Neuronal stem cell (in vitro differentiated cells): ENCODE measurements around the gene LUZP4.
"Not testable (repeated sequence)": the region's sequence is repeated elsewhere in the genome, so short reads cannot be mapped to it uniquely, and the experiment has no call there.

ENCODE experiments used
- DNase-seq: peaks from one replicate; pipeline ENCODE4 v3.0.0-alpha.2; 2013; ENCODE audit warnings: low spot score
- H2AFZ ChIP-seq: one replicate; pipeline ENCODE4 v1.6.1; 2013; ENCODE audit warnings: mild to moderate bottlenecking, low read length, inconsistent platforms
- H2AK5ac ChIP-seq: 2 replicates; pipeline ENCODE4 v1.6.1; 2013; ENCODE audit warnings: low read depth, mild to moderate bottlenecking, inconsistent platforms, low read length, moderate library complexity, mixed read lengths
- H2BK120ac ChIP-seq: 2 replicates; pipeline ENCODE4 v1.6.1; 2013; ENCODE audit warnings: low read depth, mild to moderate bottlenecking, inconsistent platforms, low read length, moderate library complexity, mixed read lengths
- H2BK12ac ChIP-seq: one replicate; pipeline ENCODE4 v1.6.1; 2013; ENCODE audit warnings: low read length, inconsistent platforms
- H2BK15ac ChIP-seq: 2 replicates; pipeline ENCODE4 v1.6.1; 2013; ENCODE audit warnings: mild to moderate bottlenecking, low read length, inconsistent platforms, mixed read lengths
- H2BK5ac ChIP-seq: one replicate; pipeline ENCODE4 v1.6.1; 2013; ENCODE audit warnings: inconsistent platforms, mild to moderate bottlenecking, low read length, moderate library complexity
- H3K14ac ChIP-seq: one replicate; pipeline ENCODE4 v1.6.1; 2013; ENCODE audit warnings: low read length, inconsistent platforms
- H3K18ac ChIP-seq: 2 replicates; pipeline ENCODE4 v1.6.1; 2013; ENCODE audit warnings: low read length, inconsistent platforms
- H3K23ac ChIP-seq: 2 replicates; pipeline ENCODE4 v1.6.1; 2013; ENCODE audit warnings: low read depth, mild to moderate bottlenecking, mixed read lengths, low read length, inconsistent platforms; ENCODE audit not compliant: poor library complexity
- H3K27ac ChIP-seq: replicated peaks from 3 replicates; pipeline ENCODE4 v1.5.1; 2013; ENCODE audit warnings: low read length, inconsistent platforms
- H3K27me3 ChIP-seq, 3 experiments: 2 replicates each; pipeline ENCODE4 v1.6.1; 2013; ENCODE audit warnings: low read length in 3 of 3, mild to moderate bottlenecking in 2 of 3, inconsistent platforms in 1 of 3, low read depth in 1 of 3, mixed read lengths in 1 of 3, moderate library complexity in 1 of 3; ENCODE audit not compliant: control insufficient read depth in 3 of 3, insufficient read depth in 3 of 3
- H3K36me3 ChIP-seq, 2 donors: replicated peaks in 1 of 2; 2 replicates each; pipeline ENCODE4 v1.6.1; 2013; ENCODE audit warnings: low read length in 2 of 2; ENCODE audit not compliant: control insufficient read depth in 2 of 2, insufficient read depth in 2 of 2
- H3K4ac ChIP-seq: 2 replicates; pipeline ENCODE4 v1.6.1; 2013; ENCODE audit warnings: inconsistent platforms, mild to moderate bottlenecking, low read length, moderate library complexity
- H3K4me1 ChIP-seq, 2 donors: 1 replicate in 1 of 2; 2 replicates in 1 of 2; pipeline ENCODE4 v1.6.1; 2013; ENCODE audit warnings: low read length in 2 of 2, low read depth in 1 of 2; ENCODE audit not compliant: control insufficient read depth in 2 of 2, insufficient read depth in 1 of 2
- H3K4me2 ChIP-seq: one replicate; pipeline ENCODE4 v1.6.1; 2013; ENCODE audit warnings: mild to moderate bottlenecking, low read length, inconsistent platforms; ENCODE audit not compliant: insufficient read depth, poor library complexity, severe bottlenecking
- H3K4me3 ChIP-seq, 2 donors: 2 replicates each; pipeline ENCODE4 v1.5.1; 2013; ENCODE audit warnings: low read length in 2 of 2, mild to moderate bottlenecking in 2 of 2, inconsistent platforms in 1 of 2, moderate library complexity in 1 of 2
- H3K79me1 ChIP-seq: one replicate; pipeline ENCODE4 v1.6.1; 2013; ENCODE audit warnings: low read depth, mild to moderate bottlenecking, inconsistent platforms, low read length, moderate library complexity
- H3K9ac ChIP-seq: one replicate; pipeline ENCODE4 v1.6.1; 2013; ENCODE audit warnings: mild to moderate bottlenecking, low read depth, low read length, inconsistent platforms; ENCODE audit not compliant: poor library complexity
- H3K9me3 ChIP-seq, 2 donors: replicated peaks in 1 of 2; 2 replicates each; pipeline versions ENCODE3 to v1.6.1; 2013; ENCODE audit warnings: low read length in 2 of 2, mild to moderate bottlenecking in 2 of 2, inconsistent platforms in 1 of 2, low read depth in 1 of 2, mixed read lengths in 1 of 2, moderate library complexity in 1 of 2; ENCODE audit not compliant: control insufficient read depth in 2 of 2, insufficient read depth in 1 of 2
- H4K8ac ChIP-seq: one replicate; pipeline ENCODE4 v1.6.1; 2013; ENCODE audit warnings: low read depth, mild to moderate bottlenecking, inconsistent platforms, low read length, moderate library complexity
- H4K91ac ChIP-seq: one replicate; pipeline ENCODE4 v1.6.1; 2013; ENCODE audit warnings: low read length, low read depth, mild to moderate bottlenecking, inconsistent platforms; ENCODE audit not compliant: poor library complexity
- WGBS, 2 donors: extraction: QIAGEN DNeasy Blood & Tissue Kit; methylation state at CpG; one replicate each; pipeline ENCODE4 v1.1.7; 2013; ENCODE audit warnings: missing lambda C conversion rate in 2 of 2, mixed read lengths in 1 of 2; ENCODE audit not compliant: insufficient read length in 2 of 2, insufficient replicate concordance in 1 of 2; ENCODE audit errors: extremely low coverage in 2 of 2; 5-methylcytosine and 5-hydroxymethylcytosine counted together

Gene LUZP4

GRCh38 chrX:115341421-115341820 lies 51.9 kb downstream of the LUZP4 start:
- Histone ChIP-seq H3K4me1 (peaks cover 0 to 6% of the 10 kb centered on the region in 2 donors), H3K4me3 (no peak overlapping the region), H2AFZ (no peak overlapping the region), H2BK15ac (no peak overlapping the region), H3K4ac (no peak overlapping the region), H3K36me3 (no peaks in the 10 kb centered on the region), H3K27me3 (peaks cover 0 to 4% (median 2%) of the 10 kb centered on the region in 3 experiments), H3K14ac (no peak overlapping the region), H2BK12ac (no peak overlapping the region), H4K8ac (no peak overlapping the region), H3K9me3 (no peaks in the 10 kb centered on the region), H3K9ac (no peak overlapping the region), H3K18ac (no peak overlapping the region), H4K91ac (no peak overlapping the region), H3K4me2 (no peak overlapping the region), H3K79me1 (no peaks in the 10 kb centered on the region), H2BK120ac (no peak overlapping the region), H2AK5ac (no peak overlapping the region), H2BK5ac (no peak overlapping the region), H3K27ac (no peak overlapping the region), H3K23ac (no peak overlapping the region)
- no CpG with 5 or more reads among the region's 1 CpG for WGBS, 2 donors
- no peak for DNase-seq

GRCh38 chrX:115344885-115345614 lies 55.5 kb downstream of the LUZP4 start:
- no peak overlapping the region for H3K14ac ChIP-seq
- H3K27ac ChIP-seq = no peak overlapping the region
- H3K27me3 ChIP-seq = peaks cover 0 to 2% (median 0%) of the 10 kb centered on the region in 3 experiments
- DNase-seq = peak; percentile 18
- H3K23ac ChIP-seq = no peak overlapping the region
- no peak overlapping the region for H2AK5ac ChIP-seq
- H3K9ac ChIP-seq = no peak overlapping the region
- no peak overlapping the region for H4K91ac ChIP-seq
- H2BK120ac ChIP-seq = no peak overlapping the region
- H3K9me3 ChIP-seq = peaks cover 0 to under 1% of the 10 kb centered on the region in 2 donors
- peak overlapping the region; percentile 69 for H2AFZ ChIP-seq
- H2BK5ac ChIP-seq = no peak overlapping the region
- H3K36me3 ChIP-seq = no peaks in the 10 kb centered on the region
- no peak overlapping the region for H3K4ac ChIP-seq
- no peaks in the 10 kb centered on the region for H3K79me1 ChIP-seq
- no peak overlapping the region for H2BK15ac ChIP-seq
- H4K8ac ChIP-seq = no peak overlapping the region
- peaks cover 0 to 6% of the 10 kb centered on the region in 2 donors for H3K4me1 ChIP-seq
- H3K18ac ChIP-seq = no peak overlapping the region
- H2BK12ac ChIP-seq = no peak overlapping the region
- H3K4me2 ChIP-seq = no peak overlapping the region
- WGBS, 2 donors = no CpG with 5 or more reads among the region's 3 CpGs
- no peak overlapping the region for H3K4me3 ChIP-seq

DNA sequence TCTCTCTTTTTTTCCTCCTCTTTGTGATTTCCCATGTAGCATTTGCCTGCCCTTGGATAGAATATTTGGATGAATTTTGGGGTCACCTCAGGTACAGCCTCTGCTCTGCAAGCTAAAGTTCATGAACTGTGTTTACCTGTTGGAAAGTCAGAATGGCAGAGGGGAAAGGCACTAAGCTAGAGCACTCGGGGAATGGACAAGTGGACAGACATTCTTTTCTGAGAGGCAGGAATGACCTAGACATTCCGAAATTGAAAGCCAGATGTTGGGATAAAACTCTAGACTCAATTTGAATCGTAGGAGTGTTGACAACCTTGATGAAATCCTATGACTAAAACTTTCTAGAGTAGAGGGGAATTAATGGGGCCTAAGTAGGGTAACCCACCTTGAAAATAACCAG lies 56.1 kb downstream of the LUZP4 start:
- H2BK120ac ChIP-seq = no peak overlapping the region
- H3K27ac ChIP-seq = no peak overlapping the region
- no peak for DNase-seq
- no peak overlapping the region for H3K23ac ChIP-seq
- no CpG with 5 or more reads among the region's 3 CpGs for WGBS, 2 donors
- H3K27me3 ChIP-seq = peaks cover 0 to 2% (median 0%) of the 10 kb centered on the region in 3 experiments
- H3K4me3 ChIP-seq = no peak overlapping the region
- H2AFZ ChIP-seq = peak overlapping the region; percentile 69
- no peak overlapping the region for H2BK12ac ChIP-seq
- no peak overlapping the region for H4K8ac ChIP-seq
- H3K14ac ChIP-seq = no peak overlapping the region
- H3K36me3 ChIP-seq = no peaks in the 10 kb centered on the region
- no peaks in the 10 kb centered on the region for H3K79me1 ChIP-seq
- H2AK5ac ChIP-seq = no peak overlapping the region
- no peak overlapping the region for H3K4me2 ChIP-seq
- no peak overlapping the region for H2BK5ac ChIP-seq
- H3K18ac ChIP-seq = no peak overlapping the region
- peaks cover 0 to 6% of the 10 kb centered on the region in 2 donors for H3K9me3 ChIP-seq
- H3K9ac ChIP-seq = no peak overlapping the region
- H4K91ac ChIP-seq = no peak overlapping the region
- no peak overlapping the region for H3K4ac ChIP-seq
- peaks cover 0 to 6% of the 10 kb centered on the region in 2 donors for H3K4me1 ChIP-seq
- no peak overlapping the region for H2BK15ac ChIP-seq

DNA sequence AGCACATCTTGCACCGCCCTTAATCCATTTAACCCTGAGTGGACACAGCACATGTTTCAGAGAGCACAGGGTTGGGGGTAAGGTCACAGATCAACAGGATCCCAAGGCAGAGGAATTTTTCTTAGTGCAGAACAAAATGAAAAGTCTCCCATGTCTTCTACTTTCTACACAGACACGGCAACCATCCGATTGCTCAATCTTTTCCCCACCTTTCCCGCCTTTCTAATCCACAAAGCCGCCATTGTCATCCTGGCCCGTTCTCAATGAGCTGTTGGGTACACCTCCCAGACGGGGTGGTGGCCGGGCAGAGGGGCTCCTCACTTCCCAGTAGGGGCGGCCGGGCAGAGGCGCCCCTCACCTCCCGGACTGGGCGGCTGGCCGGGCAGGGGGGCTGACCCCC lies 57.2 kb downstream of the LUZP4 start:
- not testable (repeated sequence) for H3K9ac ChIP-seq, DNase-seq, H3K36me3 ChIP-seq, H3K4ac ChIP-seq, H3K27me3 ChIP-seq, H2BK15ac ChIP-seq, H2BK5ac ChIP-seq, H4K91ac ChIP-seq, H3K14ac ChIP-seq, H3K4me1 ChIP-seq, H3K4me3 ChIP-seq, H2AK5ac ChIP-seq, H3K4me2 ChIP-seq, H2BK120ac ChIP-seq, H3K79me1 ChIP-seq, H3K9me3 ChIP-seq, H3K18ac ChIP-seq, H2AFZ ChIP-seq, H4K8ac ChIP-seq, H3K27ac ChIP-seq, H2BK12ac ChIP-seq, H3K23ac ChIP-seq
- no CpG with 5 or more reads among the region's 14 CpGs for WGBS, 2 donors
